GM19238 (cell line): ENCODE data around the gene FOXP4.

Source experiments
- DNase-seq: peaks from one replicate; pipeline ENCODE4 v3.0.0; 2011; ENCODE audit warnings: low spot score; ENCODE audit not compliant: insufficient read length

The FOXP4 gene

GRCh38 chr6:41563060-41563776 lies 17.0 kb downstream of the FOXP4 start:
- no peak for DNase-seq

GRCh38 chr6:41564448-41565142 lies 18.4 kb downstream of the FOXP4 start:
- DNase-seq, result no peak

GRCh38 chr6:41565701-41566100 lies 19.5 kb downstream of the FOXP4 start:
- no peak for DNase-seq

GRCh38 chr6:41566961-41567360 lies 20.8 kb downstream of the FOXP4 start:
- DNase-seq, result no peak

- no peak for DNase-seq
These were observed 21.5 kb downstream of the FOXP4 start for GRCh38 chr6:41567684-41568083.

DNA sequence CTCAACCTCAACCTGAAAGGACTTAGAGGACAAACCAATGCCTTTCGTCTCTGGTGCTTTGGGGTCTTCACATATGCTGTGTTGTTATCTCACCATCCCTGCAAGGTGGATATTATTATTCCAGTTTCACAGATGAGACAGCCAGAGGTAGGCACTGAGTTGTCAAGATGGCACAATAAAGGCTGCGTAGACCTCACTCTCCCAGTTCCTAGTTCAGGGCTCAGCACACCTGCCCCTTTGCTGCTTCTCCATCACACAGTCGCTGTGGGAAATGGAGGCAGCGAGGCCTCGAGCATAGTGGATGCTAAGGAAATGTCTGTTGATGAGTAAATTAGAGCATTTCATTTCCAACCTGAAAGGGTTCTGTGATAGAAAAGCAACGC lies 22.0 kb downstream of the FOXP4 start:
- no peak for DNase-seq

DNA sequence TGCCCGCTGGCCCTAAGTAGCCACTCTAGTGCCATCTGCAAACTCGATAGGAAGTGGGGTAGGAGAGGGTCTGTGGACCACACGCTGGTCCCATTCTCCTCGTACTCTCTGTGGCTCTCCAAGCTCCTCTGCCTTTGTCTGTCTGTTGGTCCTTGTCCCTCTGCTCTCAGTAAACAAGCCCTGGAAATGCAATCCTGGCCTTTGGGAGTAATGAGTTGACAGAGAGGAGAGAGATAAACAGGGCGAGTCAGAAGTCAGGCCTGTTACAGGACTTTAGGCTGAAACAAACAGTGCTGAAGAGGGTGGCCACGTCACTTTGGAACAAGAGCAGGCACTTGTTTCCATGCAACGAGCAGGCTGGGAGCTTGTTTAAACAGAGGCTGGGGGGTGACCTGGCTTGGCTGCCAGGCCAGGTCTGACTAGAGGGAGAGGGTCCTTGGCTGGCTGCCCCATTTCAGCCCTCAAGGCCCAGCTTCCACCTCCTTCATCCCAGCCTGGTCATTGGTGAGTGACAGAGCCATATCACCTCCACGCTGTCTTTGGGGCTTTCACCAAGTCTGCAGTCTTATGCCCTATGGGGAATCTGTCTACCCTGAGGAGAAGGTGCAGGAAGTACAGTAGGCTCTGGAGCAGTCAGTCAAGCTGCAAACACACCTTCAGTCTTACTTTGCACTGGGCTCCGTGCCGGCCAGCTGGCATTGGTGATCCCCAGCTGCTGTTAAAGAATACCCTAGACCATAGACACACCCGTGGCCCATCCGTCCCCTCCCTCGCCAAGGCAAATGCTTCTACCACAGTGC lies 22.6 kb downstream of the FOXP4 start:
- no peak for DNase-seq

DNA sequence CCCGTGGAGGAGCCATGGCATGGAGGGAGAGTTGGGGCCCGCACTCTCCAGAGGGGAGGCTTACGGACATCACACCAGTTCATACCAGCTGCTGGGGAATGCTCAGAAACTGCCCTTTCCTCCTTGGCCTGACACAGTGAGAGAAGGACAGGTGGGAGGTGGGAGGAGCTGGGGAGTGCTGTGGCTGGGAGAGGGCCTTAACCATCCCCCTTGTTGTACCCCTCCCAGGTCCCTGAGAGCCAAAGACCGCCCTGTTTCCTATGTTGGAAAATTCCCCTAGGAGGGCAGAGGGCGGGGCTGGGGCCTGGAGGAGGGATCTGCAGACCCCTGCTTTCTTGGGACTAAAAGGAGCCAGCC lies 24.1 kb downstream of the FOXP4 start:
- DNase-seq, result no peak

DNA sequence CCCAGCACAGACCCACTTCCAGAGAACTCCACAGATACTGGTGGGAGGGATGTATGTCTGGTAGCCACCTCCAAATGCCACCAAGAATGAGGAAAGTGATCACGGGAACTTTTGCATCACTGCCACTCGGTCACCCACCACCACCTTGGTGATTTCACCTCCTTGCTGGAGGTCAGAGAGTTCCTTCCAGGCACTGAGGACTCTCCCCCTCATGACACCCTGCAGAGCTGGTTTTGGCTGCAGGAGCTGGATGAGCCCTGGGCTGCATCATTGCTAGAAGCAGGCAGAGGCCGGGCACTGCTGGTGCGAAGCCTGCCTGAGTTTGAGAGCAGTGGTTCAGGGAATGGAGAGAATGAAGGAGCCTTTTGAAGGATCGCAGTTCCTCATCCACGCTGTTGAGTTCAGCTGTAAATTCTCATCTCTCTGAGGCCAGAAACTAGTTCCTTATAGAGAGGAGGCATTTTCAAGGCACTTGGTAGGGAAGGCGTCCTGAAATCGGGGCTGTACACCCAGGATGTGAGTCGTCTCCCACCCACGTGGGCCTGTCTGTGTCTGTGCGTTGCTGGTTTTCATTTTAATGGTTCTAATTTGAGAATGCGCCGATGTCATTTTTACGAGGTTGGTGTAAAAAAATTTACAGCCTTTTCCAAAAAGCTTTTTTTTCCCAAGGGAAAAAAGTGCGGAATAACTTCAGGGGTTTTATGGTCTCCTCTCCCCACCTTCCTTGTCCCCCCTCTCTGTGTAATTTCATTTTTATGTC lies 25.0 kb downstream of the FOXP4 start:
- no peak for DNase-seq

DNA sequence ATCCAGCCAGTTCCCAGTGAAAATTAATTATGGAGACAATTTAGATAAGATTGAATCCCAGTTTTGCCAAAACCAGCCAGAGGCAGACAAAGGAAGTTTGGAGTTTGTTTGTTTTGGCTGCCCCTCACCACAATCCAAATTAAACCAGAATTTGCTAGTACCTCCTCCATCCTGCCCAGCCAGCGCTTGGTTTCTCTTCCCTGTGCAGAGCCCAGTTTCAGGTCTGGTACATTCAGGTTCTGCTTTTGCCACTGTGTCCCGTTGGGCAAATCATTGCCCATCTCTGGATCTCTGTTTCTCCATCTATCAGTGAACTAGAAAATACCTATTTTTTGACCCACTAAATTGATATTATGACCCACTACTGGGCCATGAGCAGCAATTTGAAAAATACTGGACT lies 26.4 kb downstream of the FOXP4 start:
- DNase-seq, result no peak

DNA sequence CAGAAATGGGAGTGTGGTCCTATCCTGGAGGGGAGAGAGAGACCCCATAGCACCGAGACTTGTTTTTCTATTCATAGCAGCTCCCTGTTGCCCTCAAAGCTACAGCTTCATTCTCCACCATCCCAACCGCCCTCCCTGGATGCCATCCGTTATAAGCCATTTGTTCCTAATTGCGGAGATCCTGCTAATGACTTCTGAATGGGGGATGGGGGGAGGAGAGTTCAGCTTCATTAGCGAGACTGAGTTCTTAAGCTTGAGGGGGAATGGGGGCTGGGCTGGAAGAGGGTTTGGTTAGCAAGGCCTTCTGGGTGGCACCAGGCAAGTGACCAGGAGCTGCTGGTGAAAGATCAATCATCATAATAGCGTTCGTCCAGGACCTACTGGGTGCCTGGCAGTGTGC lies 27.1 kb downstream of the FOXP4 start:
- DNase-seq, result no peak

DNA sequence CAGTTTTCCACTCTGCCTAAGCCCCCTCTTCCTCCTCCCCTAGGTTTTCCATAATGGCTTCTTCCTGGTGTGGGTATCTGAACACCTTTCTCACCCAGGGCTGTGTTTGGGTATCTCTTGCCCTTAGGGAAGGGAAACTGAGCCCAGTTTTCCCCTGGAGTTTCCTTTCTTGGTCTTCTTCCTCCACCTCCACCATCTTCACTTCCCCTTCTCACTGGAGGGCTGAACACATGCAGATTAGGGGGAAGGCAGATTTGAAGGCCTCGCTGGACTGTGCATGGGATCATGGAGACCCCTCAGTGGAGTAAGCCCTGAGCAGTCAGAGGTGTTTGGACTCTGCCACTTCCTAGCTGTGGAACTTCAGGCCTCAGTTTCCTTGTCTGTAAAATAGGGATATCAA lies 27.8 kb downstream of the FOXP4 start:
- no peak for DNase-seq

DNA sequence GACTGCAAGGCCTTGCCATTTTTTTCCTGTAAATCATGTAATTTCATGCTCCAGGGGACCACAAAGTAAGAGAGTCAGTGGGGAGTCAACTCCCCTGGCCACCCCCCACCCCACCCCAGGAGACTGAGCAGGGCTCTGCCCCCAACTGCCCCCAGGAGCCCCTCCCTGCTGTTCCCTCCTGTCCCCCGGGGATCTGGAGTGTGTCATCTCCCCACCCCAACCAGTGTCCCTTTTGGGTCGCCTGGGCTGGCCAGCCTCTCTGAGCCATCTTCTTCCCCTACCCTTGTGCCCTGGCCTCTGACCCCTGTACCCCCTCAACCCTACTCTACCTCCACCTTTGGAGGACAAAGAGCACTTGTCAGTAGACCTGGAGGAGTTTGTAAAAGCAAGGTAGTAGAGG lies 29.4 kb downstream of the FOXP4 start:
- no peak for DNase-seq

GRCh38 chr6:41576667-41577066 lies 30.5 kb downstream of the FOXP4 start:
- DNase-seq, result no peak

DNA sequence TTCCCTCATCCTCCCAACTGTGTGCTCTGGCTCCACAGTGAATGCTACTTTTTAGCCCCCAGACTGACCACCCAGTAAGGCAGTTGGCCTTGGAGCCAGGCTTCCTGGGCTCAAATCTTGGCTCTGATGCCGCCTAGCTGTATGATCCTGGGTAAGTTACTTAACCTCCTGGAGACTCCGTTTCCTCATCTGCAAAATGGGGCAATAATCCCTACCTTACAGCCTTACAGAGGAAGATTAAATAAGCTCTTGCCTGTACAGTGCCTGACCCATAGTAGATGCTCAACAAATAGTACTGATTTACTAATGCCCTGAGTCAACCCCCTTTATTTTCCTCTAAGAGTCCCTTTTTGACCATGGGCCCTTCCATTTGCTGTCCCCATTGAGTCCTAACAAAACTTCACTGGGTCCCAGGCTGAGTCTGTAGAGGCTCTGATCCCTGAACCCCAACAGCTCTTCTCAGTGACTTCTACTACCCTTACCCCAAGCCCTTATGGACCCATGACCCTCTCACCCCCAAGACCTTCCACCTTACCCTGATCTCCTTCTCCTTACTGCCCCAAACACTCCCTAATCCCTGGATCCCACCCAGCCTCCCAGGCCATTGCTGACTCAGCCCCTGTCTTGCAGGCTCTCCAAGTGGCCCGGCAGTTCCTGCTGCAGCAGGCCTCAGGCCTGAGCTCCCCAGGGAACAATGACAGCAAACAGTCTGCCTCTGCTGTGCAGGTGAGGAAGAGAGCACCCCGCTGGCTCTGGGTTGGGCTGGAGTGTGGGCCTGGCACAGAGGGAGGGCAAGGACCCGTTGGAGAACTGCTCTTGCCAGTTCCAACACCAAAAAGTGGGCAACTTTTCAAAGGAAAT lies 31.4 kb downstream of the FOXP4 start:
- no peak for DNase-seq

GRCh38 chr6:41578217-41579087 lies 32.3 kb downstream of the FOXP4 start:
- DNase-seq, result no peak

DNA sequence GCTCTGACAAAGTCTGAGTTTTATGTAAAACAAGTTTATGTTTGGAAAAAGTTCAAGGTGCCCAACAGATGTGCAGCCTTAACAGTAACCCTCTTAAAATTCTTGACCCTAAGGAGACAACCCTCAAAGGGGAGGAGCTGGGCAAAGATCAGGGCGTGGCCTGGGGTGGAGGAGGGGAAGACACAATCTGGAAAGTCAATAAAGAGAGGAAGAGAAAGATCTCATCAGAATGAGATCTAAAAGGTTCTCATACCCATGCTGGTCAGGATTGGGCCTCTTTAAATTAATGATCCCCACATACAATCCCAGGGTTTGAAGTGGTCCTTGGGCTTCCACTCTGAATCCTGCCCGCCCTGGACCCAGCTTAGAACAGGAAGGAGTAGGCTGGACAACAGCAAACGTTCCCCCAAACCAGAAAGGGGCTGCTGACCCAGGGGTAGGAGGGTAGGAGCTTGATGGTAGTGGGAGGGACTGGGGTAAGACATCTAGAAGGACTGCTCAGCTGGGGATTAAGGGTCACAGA lies 33.0 kb downstream of the FOXP4 start:
- DNase-seq, result no peak

DNA sequence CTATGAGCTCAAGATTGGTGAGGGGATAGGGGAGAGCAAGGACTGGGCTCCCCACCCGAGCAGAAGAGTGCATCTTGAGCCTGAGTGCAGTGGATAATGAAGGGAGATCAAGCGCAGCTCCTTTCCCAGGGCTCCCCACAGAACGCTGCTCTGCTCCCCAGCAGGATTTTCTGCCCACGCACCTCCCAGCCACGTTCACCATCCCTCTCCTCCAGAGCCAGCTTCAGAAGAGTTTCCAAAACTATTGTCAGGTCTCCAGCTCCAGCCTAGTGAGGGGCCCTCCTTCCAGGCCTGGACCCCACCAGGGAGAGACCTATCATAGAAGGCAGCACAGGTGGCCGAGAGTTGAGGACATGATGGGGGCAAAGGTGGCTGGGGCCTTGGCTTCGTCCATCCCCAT lies 34.5 kb downstream of the FOXP4 start:
- DNase-seq, result no peak

GRCh38 chr6:41581381-41581991 lies 35.3 kb downstream of the FOXP4 start:
- DNase-seq, result no peak
